ENCODE results near the gene ESRRB.
"Not testable (repeated sequence)": the region's sequence is repeated elsewhere in the genome, so short reads cannot be mapped to it uniquely, and the experiment has no call there.

Gene ESRRB

DNA sequence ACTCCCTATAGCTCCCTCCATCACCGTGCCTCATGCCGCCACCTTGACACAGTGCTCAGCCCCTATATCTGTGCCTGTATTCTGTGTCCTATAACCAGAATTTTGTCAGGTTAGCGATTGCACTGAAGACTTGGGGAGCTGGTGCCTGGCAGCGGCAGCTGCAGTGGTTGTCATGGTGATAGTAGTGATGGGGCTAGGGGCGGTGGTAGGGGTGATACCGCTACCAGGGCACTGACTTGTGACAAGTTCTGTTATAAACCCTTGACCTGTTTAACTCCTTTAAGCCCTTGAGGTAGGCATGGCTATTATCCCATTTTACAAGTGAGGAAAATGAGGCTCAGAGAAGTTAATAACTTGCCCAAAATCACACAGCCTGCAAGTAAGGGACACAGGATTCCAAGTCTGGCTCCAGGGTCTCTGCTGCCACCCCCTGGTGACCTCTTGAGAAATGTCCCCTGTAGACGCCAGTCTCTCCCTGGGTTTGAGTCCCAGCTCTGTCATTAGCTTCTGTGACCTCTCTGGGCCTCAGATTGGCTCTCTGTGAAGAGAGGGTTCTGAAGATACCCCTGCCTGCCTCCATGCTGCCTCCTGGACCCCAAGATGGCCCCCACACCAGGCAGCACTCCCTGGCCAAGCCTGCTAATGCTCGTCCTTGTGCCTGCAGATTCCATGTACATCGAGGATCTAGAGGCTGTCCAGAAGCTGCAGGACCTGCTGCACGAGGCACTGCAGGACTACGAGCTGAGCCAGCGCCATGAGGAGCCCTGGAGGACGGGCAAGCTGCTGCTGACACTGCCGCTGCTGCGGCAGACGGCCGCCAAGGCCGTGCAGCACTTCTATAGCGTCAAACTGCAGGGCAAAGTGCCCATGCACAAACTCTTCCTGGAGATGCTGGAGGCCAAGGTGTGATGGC is 121.9 kb downstream of the ESRRB start:
- no peak for DNase-seq (ENCODE audit: low read depth)

GRCh38 chr14:76498463-76498935 is 122.6 kb downstream of the ESRRB start:
- DNase-seq (ENCODE audit: low read depth), result no peak

- no peak for DNase-seq (ENCODE audit: low read depth)
These were observed 123.0 kb downstream of the ESRRB start for GRCh38 chr14:76498976-76499375.

DNA sequence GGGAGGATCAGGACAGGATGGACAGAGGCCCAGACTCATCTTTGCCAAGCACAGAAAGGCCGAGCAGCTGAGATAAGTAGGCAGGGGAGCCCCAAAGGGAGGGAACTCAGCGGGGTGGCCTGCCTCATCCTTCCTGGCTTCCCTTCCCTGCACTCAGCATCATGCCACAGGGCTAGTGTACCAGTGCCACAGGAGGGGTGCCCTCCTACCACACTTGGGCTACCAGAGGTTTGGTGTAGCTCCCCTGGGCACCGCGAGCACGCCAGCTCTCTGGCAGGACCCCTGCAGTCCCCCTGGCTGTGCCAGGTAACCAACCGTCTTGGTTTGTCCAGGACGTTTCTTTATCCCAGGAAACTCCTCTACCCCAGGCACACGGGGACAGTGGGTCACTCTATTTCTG is 123.5 kb downstream of the ESRRB start:
- DNase-seq (ENCODE audit: low read depth), result no peak

DNA sequence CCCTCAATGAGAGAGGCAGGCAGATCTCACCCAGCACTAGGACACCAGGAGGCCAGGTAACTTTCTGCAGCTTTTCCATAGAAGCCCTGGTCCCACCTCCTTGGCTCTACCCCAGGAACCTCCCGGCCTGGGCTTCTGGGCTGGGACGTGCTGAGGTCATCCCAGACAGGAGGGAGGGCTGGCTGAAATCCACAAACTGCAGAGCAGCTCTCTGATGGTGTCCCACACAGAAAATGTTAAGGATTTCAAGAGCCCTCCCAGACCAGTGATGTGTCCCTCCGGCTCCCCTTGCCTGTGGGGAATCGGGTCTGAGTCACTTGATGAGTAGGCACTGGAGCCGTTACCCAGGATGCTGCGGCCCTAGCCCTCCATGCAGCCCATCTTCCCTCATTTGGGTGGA is 124.1 kb downstream of the ESRRB start:
- no peak for DNase-seq (ENCODE audit: low read depth)

DNA sequence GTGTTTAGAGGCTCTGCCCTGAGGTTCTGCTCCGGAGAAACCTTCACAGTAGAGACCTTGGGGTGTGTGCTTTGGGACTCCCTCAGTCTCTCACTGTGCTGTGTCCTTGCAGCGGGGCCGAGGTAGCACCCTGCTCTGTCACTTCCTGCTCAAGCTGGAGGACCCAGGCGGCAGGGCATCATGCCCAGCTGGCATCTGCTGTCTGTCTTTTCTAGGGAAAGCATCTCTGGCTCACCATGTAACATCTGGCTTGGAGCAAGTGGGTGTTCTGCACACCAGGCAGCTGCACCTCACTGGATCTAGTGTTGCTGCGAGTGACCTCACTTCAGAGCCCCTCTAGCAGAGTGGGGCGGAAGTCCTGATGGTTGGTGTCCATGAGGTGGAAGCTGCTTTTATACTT is 124.5 kb downstream of the ESRRB start:
- DNase-seq (ENCODE audit: low read depth), result no peak

DNA sequence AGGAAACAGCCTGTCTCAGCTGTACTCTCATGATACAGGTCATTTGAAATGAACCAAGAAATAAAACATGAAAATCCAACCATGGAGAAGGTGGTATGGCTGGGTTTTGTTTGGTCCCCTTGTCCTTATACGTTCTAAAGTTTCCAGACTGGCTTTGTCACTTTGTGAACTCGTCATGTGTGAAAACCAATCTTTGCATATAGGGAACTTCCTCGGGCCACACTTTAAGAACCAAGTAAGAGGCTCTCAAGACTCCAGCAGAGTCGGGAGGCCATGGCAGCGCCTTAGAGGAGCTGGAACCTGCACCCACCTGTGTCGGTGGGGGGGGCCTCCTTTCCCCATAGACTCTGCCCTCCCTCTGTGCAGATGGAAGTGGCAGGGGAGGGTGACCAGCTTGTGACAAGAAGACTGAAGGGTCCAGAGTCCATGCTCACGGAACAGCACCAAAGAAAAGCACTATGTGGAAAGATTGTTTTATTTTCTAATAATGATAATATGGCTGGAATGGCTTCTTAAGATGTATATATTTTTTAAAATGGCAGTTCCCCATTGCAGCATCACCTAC is 125.3 kb downstream of the ESRRB start:
- no peak for DNase-seq (ENCODE audit: low read depth)

DNA sequence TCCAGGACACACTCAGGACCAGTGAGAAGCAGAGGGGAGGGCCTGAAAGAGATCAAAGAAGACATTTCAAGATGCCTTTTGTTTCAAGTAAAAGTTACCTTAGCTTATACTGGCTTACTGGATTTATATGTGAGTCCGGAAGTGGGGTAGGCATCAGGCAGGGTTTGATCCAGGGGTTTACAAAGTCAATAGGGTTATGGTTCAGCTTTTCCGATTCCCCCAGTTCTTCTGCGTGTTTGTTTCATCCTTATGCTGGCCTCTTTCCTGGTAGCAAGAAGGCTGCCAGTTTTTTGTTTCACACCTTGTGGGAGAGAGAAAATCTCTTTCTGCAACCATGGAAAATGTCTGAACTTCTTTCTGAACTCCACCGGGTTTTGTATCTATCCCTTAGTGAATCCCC is 126.3 kb downstream of the ESRRB start:
- no peak for DNase-seq (ENCODE audit: low read depth)

- no peak for DNase-seq (ENCODE audit: low read depth)
These were observed 126.7 kb downstream of the ESRRB start for GRCh38 chr14:76502638-76503037.

GRCh38 chr14:76509311-76509710 is 133.4 kb downstream of the ESRRB start:
- DNase-seq (ENCODE audit: low read depth), result no peak

GRCh38 chr14:76510181-76510580 is 134.2 kb downstream of the ESRRB start:
- no peak for DNase-seq (ENCODE audit: low read depth)

- no peak for DNase-seq (ENCODE audit: low read depth)
These were observed 138.5 kb downstream of the ESRRB start for GRCh38 chr14:76514213-76514998.

GRCh38 chr14:76516884-76517283 is 140.9 kb downstream of the ESRRB start:
- no peak for DNase-seq (ENCODE audit: low read depth)

- no peak for DNase-seq (ENCODE audit: low read depth)
These were observed 142.4 kb downstream of the ESRRB start for GRCh38 chr14:76518366-76518765.

DNA sequence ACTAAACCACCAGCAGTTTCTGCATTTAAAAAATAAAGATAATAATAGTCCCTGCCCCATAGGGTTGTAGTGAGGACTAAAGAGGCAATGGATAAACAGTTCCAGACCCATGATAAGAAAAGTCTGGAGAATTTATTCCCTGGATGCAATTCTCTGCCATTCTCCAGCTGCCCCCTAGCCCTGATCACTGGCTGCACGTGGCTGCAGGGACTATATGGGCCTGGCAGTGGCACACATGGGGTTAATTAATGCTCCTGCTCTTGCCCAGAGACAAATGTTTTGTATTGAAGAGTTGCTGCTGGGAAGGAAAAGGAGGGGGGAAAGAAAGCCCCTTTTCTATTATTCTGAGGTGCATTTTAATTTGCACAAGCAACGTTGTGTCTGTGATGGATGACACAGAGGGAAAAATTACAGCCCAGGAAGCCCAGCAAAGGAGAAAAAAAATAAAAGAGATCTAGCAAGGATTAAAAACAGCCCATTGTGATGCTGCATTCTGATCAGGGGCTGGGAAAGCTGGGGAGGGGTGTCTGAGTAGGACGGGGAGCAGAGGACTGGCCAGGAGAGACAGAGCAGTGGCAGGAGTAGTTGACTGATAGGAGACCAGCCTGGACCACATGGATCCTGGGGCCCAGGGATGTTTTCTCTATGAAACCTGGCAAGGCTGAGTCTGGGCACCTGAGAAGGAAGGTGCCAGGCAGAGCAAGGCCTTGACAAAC is 149.3 kb downstream of the ESRRB start:
- no peak for DNase-seq (ENCODE audit: low read depth)

- no peak for DNase-seq (ENCODE audit: low read depth)
These were observed 155.1 kb downstream of the ESRRB start for GRCh38 chr14:76531085-76531484.

GRCh38 chr14:76531821-76532318 is 155.9 kb downstream of the ESRRB start:
- DNase-seq (ENCODE audit: low read depth), result no peak

GRCh38 chr14:76536636-76537035 is 160.7 kb downstream of the ESRRB start:
- DNase-seq (ENCODE audit: low read depth), result not testable (repeated sequence)

GRCh38 chr14:76537906-76538647 is 162.1 kb downstream of the ESRRB start:
- no peak for DNase-seq (ENCODE audit: low read depth)

DNA sequence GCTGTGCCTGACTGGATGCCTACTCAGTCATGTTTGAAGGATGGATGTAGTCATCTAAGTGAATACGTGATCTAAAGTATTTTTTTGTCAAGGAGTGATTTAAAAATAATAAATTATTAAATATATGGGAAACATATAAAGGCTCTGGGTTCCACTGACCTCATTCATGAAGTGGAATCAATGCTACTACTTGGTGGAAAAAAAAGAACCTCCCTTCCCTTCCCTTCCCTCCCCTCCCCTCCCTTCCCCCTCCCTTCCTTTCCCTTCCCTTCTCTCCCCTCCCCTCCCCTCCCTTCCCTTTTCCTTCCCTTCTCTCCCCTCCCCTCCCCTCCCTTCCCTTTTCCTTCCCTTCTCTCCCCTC is 162.7 kb downstream of the ESRRB start:
- DNase-seq (ENCODE audit: low read depth), result no peak

DNA sequence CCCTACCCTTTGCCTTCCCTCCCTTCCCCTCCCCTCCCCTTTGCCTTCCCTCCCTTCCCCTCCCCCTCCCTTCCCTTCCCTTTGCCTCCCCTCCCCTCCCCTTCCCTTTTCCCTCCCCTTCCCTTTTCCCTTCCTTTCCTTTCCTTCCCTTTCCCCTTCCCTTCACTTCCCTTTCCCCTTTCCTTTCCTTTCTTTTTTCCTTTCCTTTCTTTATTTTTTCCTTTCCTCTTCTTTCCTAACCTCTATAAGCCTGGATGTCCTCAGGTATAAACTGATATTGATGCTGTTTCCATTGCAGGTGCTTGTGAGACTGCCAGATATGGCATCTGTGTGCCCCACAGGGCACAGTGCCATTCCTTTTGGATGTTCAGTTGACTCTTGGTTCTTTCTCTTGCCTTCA is 163.2 kb downstream of the ESRRB start:
- no peak for DNase-seq (ENCODE audit: low read depth)
